HG03558 (cell line): ENCODE results near the gene GCC1.

ENCODE experiments used
- ATAC-seq: cut with Tn5 transposase; IDR thresholded peaks from one replicate; pipeline ENCODE4 v1.9.1; 2021; ENCODE audit warnings: moderate number of reproducible peaks; ENCODE audit not compliant: unreplicated experiment; ENCODE audit errors: extremely low read depth

The GCC1 gene

DNA sequence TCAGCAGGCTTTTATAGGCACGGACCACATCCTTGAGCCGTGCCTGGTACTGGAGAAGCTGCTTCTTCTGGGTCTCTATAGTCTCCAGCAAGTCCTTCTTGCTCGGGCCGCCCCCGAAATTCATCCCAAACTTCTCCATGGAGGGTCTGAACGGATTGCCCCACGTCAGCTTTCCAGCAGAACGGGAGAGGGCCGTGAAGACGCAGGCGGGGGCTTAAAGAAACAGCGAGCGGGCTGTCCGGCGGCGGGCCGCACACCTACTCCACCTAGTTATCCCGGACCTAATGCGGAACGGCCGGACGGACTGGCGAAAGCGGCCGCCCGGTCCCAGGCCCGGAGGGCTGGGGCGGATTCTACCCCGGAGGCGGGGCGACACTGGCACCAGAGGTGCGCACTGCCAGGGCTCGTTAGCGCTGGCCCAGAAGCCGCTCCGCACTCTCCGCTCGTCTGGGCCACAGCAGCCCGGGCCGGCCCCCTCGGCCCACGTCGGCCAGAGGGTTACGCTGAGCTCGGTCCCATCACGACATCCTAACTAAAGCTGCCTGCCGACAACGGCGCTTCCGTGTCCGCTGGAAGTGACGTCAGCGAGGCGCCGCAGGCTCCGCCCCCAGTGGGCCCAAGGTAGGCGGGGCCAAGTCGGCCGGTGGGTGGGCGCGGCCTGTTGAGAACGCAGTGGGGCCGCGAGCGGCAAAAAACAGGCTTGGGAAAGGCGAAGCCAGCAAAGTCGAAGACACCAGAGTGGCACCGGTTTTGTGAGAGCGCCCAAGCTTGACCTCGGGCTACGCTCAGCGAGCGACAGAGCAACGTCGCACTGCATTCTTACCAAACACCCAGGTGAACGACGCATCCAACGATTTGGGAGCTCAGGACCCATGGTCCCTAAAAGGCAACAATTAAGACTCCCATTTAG lies at the start of gene GCC1:
GCC1 (minus strand) TSS at position 553 of the 910 bp plus-strand sequence; CDS start at position 139, 414 bp downstream.
- peak; percentile 73 for ATAC-seq

- ATAC-seq, result no peak
Measured at GRCh38 chr7:127632276-127632910, 47.0 kb upstream of the GCC1 start.

DNA sequence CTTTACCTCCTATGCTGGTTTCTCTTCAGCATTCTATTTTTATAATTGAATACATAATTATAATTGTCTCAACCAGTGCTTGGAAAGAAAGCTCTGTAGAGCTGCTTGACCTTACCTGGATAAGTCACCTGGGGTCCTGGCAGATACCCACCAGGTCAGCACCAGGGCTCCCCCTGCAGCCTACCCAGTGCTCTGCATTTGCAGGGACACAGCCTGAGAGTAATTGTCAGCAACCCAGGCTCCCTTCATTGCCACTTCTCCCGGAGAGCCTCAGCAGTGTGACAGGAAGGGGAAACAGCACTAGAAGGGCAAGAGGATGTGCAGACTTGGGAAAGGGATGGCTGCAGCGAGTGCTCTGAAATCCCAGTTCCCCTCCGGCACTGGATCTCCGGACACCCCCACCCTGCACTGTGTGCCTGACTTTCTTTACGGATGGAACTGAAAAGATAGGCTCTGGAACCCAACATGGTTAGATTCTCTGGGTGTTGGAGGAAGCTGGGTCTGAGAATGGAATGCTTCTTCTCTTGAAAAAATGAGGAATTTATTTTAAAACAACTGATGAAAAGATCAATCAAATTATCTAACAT lies 44.0 kb upstream of the GCC1 start:
- peak; percentile 70 for ATAC-seq

DNA sequence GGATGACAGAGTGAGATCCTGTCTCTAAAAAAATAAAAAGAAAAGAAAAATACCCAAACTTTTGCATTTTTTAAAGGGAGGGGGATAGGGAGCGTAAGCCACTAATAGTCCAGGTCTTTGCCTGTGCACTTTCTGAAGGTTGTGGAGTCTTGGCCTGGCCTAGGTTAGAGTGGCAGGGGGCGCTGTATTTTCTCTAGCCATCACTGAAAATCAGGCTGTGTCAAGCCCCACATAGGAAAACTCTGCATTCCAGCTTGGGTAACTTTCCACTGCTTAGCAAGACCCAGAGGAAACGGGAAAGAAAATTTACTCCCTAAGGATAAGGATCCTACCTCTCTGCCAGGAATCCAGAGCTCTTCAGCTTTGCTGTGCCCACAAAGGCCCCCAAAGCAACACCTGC lies 43.0 kb upstream of the GCC1 start:
- no peak for ATAC-seq

DNA sequence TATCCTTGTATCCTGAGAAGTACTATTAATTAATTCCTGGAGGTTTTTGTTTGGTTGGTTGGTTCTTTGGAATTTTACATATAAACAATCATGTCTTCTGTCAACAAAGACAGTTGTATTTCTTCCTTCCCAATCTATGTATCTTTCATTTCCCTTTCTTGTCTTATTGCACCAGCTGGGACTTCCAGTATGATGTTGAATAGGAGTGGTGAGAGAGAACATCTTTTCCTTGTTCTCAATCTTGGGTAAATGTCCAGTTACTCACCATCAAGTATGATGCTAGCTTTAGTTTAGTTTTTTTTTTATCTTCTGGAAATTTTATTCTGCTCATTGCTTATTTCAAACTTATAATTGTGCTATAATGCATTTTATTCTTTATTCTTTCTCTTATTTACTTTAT lies 39.9 kb upstream of the GCC1 start:
- ATAC-seq, result no peak

DNA sequence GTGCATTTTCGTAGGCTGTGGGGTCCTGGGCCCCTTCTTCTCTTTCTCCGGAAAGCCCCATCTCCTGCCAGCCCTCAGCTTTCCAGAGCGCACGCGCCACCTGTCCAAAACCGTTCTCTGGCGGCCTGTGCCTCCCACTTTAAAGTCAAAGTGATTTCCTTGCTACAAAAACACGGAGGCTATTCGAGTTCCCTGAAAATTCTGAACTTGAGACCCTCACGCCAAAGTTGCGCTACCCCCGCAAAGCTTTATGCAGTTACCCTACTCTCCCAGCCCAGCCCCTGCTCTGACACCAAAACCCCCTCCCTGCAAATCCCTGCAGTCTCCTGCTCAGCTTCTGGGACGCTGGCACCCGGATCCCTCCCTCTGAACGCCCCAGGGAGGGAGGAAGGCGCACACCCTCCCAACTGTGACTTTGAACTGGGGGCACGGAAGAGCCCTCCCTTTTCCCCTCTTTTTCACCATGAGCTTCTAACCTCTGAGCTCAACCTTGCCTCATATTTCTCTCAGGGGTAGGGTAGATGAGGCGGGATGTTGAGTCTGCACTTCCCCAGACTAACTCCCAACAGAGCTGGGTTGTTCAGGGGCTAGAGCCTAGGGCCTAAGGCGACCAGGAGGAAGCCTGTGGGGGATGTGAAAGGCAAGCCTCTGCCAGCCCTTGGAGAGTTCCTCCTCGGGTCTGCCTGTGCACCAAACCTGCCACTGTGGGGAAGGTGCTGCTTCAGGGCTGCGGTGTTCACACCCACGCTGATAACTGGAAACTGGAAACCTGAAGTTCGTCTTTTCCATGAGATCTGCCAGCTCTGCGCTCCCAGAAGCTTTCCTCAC lies 35.2 kb upstream of the GCC1 start:
- no peak for ATAC-seq

DNA sequence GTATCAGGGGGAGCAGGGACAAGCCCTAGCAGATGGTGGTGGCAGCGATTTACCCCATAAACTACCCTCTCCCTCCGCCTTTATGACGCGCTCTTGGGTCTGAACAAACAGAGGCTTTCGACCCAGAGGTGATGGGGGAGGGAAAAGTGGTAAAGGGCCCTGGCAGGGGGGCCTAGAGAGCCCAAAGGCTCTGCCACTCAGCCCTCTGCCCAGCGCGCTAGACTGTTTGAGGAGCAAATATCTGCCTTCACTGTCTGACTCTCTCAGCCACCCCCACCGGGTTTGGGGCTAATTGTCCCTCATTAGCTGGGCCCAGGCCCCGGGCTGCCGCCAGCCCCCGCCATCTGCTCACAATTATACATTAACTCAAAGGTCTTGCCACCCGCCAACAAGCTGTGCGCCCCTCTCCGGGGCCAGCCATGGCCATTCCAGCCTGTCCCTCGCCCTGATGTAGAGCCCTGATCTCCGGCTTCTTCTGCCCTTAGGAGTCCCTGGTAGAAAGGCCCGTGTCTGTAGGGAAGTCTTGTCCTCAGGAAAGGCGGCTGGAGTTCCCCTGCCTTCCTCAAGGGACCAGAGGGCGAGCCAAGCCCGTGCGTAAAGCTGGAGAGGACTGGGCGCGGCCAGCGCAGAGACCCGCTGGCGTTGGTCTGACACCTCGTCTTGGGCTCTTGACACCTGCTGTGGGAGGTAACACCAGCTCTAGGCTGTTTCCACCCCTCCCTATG lies 34.4 kb upstream of the GCC1 start:
- no peak for ATAC-seq

DNA sequence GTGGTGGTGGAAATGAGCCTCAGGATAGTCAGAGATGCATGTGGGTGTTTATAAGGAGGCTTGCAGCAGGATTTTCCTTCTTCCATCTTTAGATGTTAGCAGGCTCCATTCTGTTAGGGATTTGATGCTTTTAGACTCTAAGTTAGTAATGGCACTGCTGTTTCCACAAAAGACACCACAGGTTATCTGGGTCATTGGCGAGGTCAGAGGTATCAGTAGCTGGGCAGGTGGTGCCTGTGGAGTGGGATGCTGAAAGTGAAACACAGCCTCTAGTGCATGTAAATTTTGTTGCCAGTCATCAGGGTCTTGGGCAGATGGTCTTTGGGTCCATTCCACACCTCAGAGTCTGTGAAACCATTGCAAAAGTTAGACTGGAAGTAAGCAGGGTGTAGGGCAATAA lies 33.4 kb upstream of the GCC1 start:
- ATAC-seq, result no peak

GRCh38 chr7:127618042-127618441 lies 32.6 kb upstream of the GCC1 start, which contains the start of gene PAX4:
PAX4 (minus strand) TSS chr7:127618142; CDS start chr7:127615928, 2,214 bp downstream.
- ATAC-seq, result no peak

DNA sequence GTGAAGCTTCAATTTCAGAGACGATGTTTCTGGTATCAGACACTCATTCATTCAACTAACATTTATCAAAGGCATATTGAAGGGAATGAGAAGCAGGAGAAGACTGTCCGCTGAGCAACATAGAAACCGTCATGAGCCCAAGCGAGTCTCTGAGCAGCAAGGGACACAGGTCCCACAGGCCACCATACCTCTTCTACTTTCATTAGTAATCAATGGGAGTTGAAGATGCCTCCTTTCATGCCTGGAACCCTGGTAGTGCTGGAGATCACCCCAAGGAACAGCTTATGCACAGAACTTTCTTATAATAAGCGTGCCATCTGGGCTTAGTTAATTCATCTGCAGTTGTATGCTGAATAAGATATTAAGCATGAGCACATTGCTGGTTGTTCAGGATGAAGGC lies 31.3 kb upstream of the GCC1 start:
- ATAC-seq, result no peak

DNA sequence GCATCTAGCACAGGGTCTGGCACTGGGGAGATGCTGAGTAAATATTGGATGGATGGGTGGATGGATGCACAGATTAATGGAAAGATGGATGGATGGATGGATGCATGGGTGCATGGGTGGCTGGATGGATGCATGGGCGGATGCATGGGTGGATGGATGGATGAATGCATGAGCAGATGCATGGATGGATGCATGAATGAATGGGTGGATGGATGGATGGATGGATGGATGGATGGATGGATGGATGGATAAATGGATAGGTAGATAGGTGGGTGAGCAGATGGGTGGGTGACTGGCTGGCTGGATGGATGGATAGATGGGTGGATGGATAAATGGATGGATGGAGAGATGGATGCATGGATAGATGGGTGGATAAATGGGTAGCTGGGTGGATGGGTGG lies 26.9 kb upstream of the GCC1 start:
- ATAC-seq, result no peak

- no peak for ATAC-seq
Measured at GRCh38 chr7:127609297-127609696, 23.9 kb upstream of the GCC1 start.

- no peak for ATAC-seq
Measured at GRCh38 chr7:127608446-127608845, 23.1 kb upstream of the GCC1 start.

DNA sequence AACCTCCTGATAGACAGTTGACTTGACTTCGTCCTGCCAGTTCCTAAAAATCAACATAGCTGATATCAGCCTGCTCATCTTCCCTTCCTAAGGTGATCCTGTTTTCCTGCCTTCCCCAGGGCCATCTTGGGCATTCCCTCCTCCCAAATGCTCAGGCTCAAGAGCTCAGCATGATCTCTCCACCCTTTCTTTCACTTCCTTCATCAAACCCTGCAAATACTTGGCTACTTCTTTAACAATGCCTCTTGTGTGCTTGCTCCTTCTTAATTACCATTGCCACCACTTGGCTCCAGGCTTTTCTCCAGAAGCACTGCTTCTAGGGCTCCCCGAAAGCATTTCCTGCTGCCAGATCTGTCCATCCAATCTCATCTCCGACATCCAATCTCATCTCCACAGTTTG lies 15.5 kb upstream of the GCC1 start:
- no peak for ATAC-seq

GRCh38 chr7:127598318-127598717 lies 12.9 kb upstream of the GCC1 start:
- no peak for ATAC-seq

DNA sequence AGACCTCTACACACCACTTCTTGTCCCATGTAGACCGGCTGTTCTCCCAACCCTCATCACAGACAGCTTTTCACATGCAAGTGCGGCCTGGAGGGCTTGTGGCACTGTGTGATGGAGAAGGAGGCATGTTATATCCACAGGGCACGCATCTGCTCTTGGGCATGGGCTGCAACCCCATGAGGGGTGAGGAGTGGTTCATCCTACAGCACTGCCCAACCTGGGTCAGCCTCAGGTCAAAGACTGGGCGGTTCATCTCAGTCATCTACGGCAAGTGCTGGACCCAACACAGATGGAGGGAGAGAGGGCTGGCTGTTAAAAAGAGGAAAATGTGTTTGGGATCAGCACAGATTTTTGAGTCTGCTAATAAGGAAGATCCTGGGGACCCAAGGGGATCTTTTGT lies 10.3 kb upstream of the GCC1 start:
- ATAC-seq, result no peak

DNA sequence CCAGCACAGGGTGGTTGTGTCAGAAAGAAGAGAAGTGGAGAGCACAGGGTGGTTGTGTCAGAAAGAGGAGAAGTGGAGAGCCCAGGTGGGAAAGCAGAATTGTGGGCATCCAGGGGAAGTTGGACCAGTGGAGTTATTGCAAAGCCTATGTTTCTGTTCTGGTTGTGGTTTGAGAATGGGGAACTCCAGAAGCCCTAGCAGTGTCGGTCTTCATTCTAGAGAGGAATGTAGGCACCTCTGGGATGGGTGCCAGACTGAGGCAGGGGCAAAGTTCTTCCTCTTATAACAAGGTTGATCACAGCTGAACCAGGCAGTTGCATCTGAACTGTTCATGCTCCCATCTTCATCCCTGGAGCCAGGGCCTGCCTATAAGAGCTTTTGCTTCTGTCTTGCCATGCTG lies 9.1 kb upstream of the GCC1 start:
- ATAC-seq, result no peak

DNA sequence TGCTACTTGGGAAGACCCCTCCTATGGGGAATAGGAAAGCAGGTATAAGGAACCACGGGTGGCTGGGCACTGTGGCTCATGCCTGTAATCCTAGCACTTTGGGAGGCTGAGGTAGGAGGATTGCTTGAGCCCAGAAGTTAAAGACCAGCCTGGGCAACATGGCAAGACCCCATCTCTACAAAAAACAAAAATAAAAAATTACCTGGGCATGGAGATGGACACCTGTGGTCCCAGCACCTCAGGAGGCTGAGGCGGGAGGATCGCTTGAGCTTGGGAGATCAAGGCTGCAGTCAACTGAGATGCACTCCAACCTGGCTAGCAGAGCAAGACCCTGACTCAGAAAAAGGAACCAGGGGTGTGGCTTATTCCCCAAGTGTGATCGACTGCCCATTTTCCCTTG lies 7.2 kb upstream of the GCC1 start:
- ATAC-seq, result no peak

- no peak for ATAC-seq
Measured at GRCh38 chr7:127591591-127591990, 6.2 kb upstream of the GCC1 start.

DNA sequence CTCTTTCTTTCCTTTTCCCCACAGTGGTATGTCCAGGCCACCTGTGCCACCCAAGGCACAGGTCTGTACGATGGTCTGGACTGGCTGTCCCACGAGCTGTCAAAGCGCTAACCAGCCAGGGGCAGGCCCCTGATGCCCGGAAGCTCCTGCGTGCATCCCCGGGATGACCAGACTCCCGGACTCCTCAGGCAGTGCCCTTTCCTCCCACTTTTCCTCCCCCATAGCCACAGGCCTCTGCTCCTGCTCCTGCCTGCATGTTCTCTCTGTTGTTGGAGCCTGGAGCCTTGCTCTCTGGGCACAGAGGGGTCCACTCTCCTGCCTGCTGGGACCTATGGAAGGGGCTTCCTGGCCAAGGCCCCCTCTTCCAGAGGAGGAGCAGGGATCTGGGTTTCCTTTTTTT lies 5.8 kb upstream of the GCC1 start:
- ATAC-seq, result no peak
